ENCODE results near the gene ITM2C.

The ITM2C gene

GRCh38 chr2:230908595-230909191 lies 44.0 kb downstream of the ITM2C start:
- DNase-seq = no peak

- DNase-seq = no peak
Observed at GRCh38 chr2:230909841-230910545, 45.3 kb downstream of the ITM2C start.

GRCh38 chr2:230910546-230911177 lies 45.9 kb downstream of the ITM2C start:
- no peak for DNase-seq

- no peak for DNase-seq
Observed at GRCh38 chr2:230912046-230912445, 47.3 kb downstream of the ITM2C start.

GRCh38 chr2:230912724-230913123 lies 48.0 kb downstream of the ITM2C start:
- DNase-seq = no peak

- DNase-seq = peak; percentile 67
Observed at GRCh38 chr2:230913406-230914143, 48.8 kb downstream of the ITM2C start.

- DNase-seq = no peak
Observed at GRCh38 chr2:230914886-230915285, 50.1 kb downstream of the ITM2C start.

GRCh38 chr2:230915319-230915718 lies 50.6 kb downstream of the ITM2C start:
- no peak for DNase-seq

- DNase-seq = no peak
Observed at GRCh38 chr2:230916218-230916617, 51.5 kb downstream of the ITM2C start.

- DNase-seq = no peak
Observed at GRCh38 chr2:230919240-230919639, 54.5 kb downstream of the ITM2C start.

GRCh38 chr2:230919681-230920080 lies 54.9 kb downstream of the ITM2C start:
- DNase-seq = no peak

- no peak for DNase-seq
Observed at GRCh38 chr2:230920167-230920566, 55.4 kb downstream of the ITM2C start.

GRCh38 chr2:230921806-230922595 lies 57.3 kb downstream of the ITM2C start:
- DNase-seq = no peak

GRCh38 chr2:230922951-230923717 lies 58.4 kb downstream of the ITM2C start:
- no peak for DNase-seq

GRCh38 chr2:230924092-230924469 lies 59.3 kb downstream of the ITM2C start:
- no peak for DNase-seq

GRCh38 chr2:230924470-230925341 lies 60.0 kb downstream of the ITM2C start, which contains the start of gene GPR55:
Gene GPR55, minus strand, starts transcription at chr2:230925242. Its CDS starts 14,280 bp downstream, at chr2:230910962.
- DNase-seq = peak; percentile 19

- no peak for DNase-seq
Observed at GRCh38 chr2:230925443-230925878, 60.7 kb downstream of the ITM2C start.

- no peak for DNase-seq
Observed at GRCh38 chr2:230925879-230926765, 61.4 kb downstream of the ITM2C start.

GRCh38 chr2:230927711-230928341 lies 63.1 kb downstream of the ITM2C start:
- DNase-seq = no peak
